ENCODE measurements around the gene WHRN. TPM values are rescaled to one million over a fixed set of nuclear protein-coding genes. Genes with fewer than 3 reads are reported as not detected.

WHRN gene
- total and polyA plus RNA-seq, 2 of the 8 experiments (the other 6 are each of a cell fraction or from before 2014, with no cell fraction given): 4.4 to 7.7 TPM

DNA sequence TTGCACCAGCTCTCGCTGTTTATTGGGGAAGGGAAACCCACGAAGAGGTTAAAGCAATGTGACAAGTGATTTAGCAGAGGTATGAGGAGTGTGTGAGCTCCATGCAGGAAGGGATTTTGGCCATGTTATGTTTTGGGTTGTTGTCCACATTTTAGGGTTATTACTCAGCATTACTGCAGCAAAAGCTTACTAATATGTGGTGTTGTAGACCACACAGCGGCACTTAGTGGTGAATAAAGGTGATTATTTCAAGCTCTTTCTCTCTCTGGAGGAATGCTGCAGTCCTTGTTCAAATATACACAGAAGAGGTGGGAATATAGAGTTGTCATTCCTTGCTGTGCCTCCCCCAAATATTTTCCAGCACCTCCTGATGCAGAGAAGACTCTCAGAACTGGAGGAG lies 87.8 kb downstream of the WHRN start:
- Histone ChIP-seq H3K9ac (replicated peaks in 1 of 4; ENCODE audit: extremely low read depth in 1 of 4, low read depth in 3 of 4, low read length in 3 of 4) (no peak overlapping the region), H2BK15ac (ENCODE audit: low read length) (no peak overlapping the region), H3K4me3 (ENCODE audit: extremely low read depth in 1 of 4, insufficient read depth in 2 of 4, low read depth in 3 of 4, low read length in 4 of 4) (no peak overlapping the region), H4K5ac (ENCODE audit: insufficient read length, low read depth, low read length) (no peak overlapping the region), H3K23ac (ENCODE audit: insufficient read length) (no peak overlapping the region), H4K20me1 (replicated peaks in 1 of 2; ENCODE audit: control insufficient read depth in 1 of 2, insufficient read depth in 2 of 2, low read length in 2 of 2) (no peaks in the 10 kb centered on the region), H3K9me3 (ENCODE audit: insufficient read depth in 2 of 2, low read depth in 1 of 2, low read length in 1 of 2) (no peaks in the 10 kb centered on the region), H3K27ac (ENCODE audit: low read depth, low read length) (no peak overlapping the region), H3K56ac (replicated peaks; ENCODE audit: insufficient read length, low read depth, low read length) (no peak overlapping the region), H2BK5ac (ENCODE audit: low read depth, low read length) (no peak overlapping the region), H3K4ac (replicated peaks; ENCODE audit: insufficient read length, low read depth, low read length) (no peak overlapping the region), H4K8ac (ENCODE audit: extremely low read depth, insufficient read depth, low read length) (no peak overlapping the region), H3K4me2 (ENCODE audit: insufficient read depth in 1 of 2, low read depth in 2 of 2, low read length in 2 of 2) (no peak overlapping the region), H3K4me1 (replicated peaks in 1 of 4; ENCODE audit: control insufficient read depth in 3 of 4, insufficient read depth in 4 of 4, low read length in 3 of 4) (peaks cover 2 to 7% (median 5%) of the 10 kb centered on the region in 4 experiments; a peak in 6 of 7 replicates), H4K91ac (replicated peaks; ENCODE audit: insufficient read length, low read length) (no peak overlapping the region), H3K18ac (ENCODE audit: extremely low read depth, low read length) (no peak overlapping the region), H3K27me3 (replicated peaks in 1 of 4; ENCODE audit: control insufficient read depth in 3 of 4, extremely low read depth in 1 of 4, insufficient read depth in 3 of 4, low read length in 3 of 4) (no peaks in the 10 kb centered on the region), H3K23me2 (ENCODE audit: low read depth, low read length) (no peaks in the 10 kb centered on the region), H2BK12ac (ENCODE audit: low read depth, low read length) (no peak overlapping the region), H2BK20ac (ENCODE audit: low read length) (no peak overlapping the region), H3K79me1 (ENCODE audit: low read depth, low read length) (no peaks in the 10 kb centered on the region), H2BK120ac (replicated peaks; ENCODE audit: low read depth, low read length) (no peak overlapping the region), H2AFZ (ENCODE audit: low read length) (no peak overlapping the region), H3K79me2 (ENCODE audit: control insufficient read depth in 1 of 2, insufficient read depth in 2 of 2, low read length in 2 of 2) (no peaks in the 10 kb centered on the region), H3K14ac (ENCODE audit: insufficient read length) (no peak overlapping the region), H3K36me3 (ENCODE audit: control insufficient read depth in 2 of 4, insufficient read depth in 4 of 4, low read length in 3 of 4) (no peaks in the 10 kb centered on the region; a peak in 1 of 8 replicates), H2AK5ac (ENCODE audit: low read depth, low read length) (no peak overlapping the region)
- POLR2A ChIA-PET (ENCODE audit: partially characterized antibody): interaction anchor here (1.6 to 2.3 kb wide), 2 partner anchors 9 to 11 kb away, joined by 3 to 4 read pairs; no protein-coding TSS in a partner anchor
- no peak for DNase-seq (ENCODE audit: low read depth in 1 of 2, low spot score in 2 of 2)
- FAIRE-seq: no peak
- TF ChIP-seq CREB1 (IDR thresholded peaks at IDR 0.05) (no peak), KDM1A (IDR thresholded peaks at IDR 0.05; ENCODE audit: borderline replicate concordance, low read length) (no peak), BACH1 (IDR thresholded peaks at IDR 0.05; ENCODE audit: low read length) (no peak), TBP (IDR thresholded peaks at IDR 0.05; ENCODE audit: low read depth, low read length) (no peak)
- WGBS, 2 experiments (ENCODE audit: extremely low coverage in 1 of 2, insufficient coverage in 1 of 2, insufficient read length in 1 of 2, insufficient replicate concordance in 2 of 2, low coverage in 1 of 2, low lambda C conversion rate in 2 of 2, missing lambda C conversion rate in 1 of 2): 64% methylated on average over 3 of the region's 3 CpGs; no CpG with 5 or more reads in 1 of the 2 experiments
- CTCF ChIA-PET (ENCODE audit: partially characterized antibody): interaction anchor here (1.4 to 22.5 kb wide), 3 partner anchors 13 to 245 kb away, joined by 3 to 271 read pairs (median 76); no protein-coding TSS in a partner anchor

Data from H1 (cell line).